Sigmoid colon (tissue), 3 donors: Measurements from ENCODE around the gene USP9X.

ENCODE experiments used
- POLR2A ChIP-seq, 2 donors: fragments of 450-650 bp; IDR thresholded peaks; one replicate each; pipeline ENCODE4 v1.6.1; 2016; ENCODE audit warnings: antibody characterized with exemption in 2 of 2, mild to moderate bottlenecking in 2 of 2, moderate library complexity in 2 of 2
- TF ChIP-seq, protein P1 (sequence below), 4 experiments: fragments of 450-650 bp in 3 of 4; fragments of 200-600 bp in 1 of 4; IDR thresholded peaks; one replicate each; pipeline ENCODE4 v1.5.1; 2016 to 2019; ENCODE audit warnings: antibody characterized with exemption in 4 of 4, mild to moderate bottlenecking in 3 of 4, moderate library complexity in 2 of 4

- TF ChIP-seq, protein P1, sequence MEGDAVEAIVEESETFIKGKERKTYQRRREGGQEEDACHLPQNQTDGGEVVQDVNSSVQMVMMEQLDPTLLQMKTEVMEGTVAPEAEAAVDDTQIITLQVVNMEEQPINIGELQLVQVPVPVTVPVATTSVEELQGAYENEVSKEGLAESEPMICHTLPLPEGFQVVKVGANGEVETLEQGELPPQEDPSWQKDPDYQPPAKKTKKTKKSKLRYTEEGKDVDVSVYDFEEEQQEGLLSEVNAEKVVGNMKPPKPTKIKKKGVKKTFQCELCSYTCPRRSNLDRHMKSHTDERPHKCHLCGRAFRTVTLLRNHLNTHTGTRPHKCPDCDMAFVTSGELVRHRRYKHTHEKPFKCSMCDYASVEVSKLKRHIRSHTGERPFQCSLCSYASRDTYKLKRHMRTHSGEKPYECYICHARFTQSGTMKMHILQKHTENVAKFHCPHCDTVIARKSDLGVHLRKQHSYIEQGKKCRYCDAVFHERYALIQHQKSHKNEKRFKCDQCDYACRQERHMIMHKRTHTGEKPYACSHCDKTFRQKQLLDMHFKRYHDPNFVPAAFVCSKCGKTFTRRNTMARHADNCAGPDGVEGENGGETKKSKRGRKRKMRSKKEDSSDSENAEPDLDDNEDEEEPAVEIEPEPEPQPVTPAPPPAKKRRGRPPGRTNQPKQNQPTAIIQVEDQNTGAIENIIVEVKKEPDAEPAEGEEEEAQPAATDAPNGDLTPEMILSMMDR (IDR thresholded peaks at IDR 0.05) = no peak
- no peak for TF ChIP-seq POLR2A (IDR thresholded peaks at IDR 0.05)
These were observed 9.9 kb downstream of the USP9X start for GRCh38 chrX:41095174-41095573.
